Stomach (tissue), 9 donors: ENCODE results near the gene CCDC116. TPM values are rescaled to one million over a fixed set of nuclear protein-coding genes. Genes with fewer than 3 reads are reported as not detected.
"Not testable (repeated sequence)": the region's sequence is repeated elsewhere in the genome, so short reads cannot be mapped to it uniquely, and the experiment has no call there.

Experiments
- DNase-seq, 2 donors: peaks; one replicate each; pipeline versions ENCODE4 v3.0.0 to v3.0.0-alpha.2; 2013 to 2019
- H3K27ac ChIP-seq, 5 donors: fragments of 200-600 bp in 4 of 5; sonication (generic) in 4 of 5; one replicate each; pipeline ENCODE4 v1.5.1; 2013 to 2019; ENCODE audit warnings: mild to moderate bottlenecking in 1 of 5, moderate library complexity in 1 of 5
- H3K27me3 ChIP-seq, 3 donors: fragments of 200-600 bp; sonication (generic); one replicate each; pipeline ENCODE4 v1.5.1; 2017 to 2019; ENCODE audit warnings: mixed run types in 1 of 3
- H3K36me3 ChIP-seq, 4 donors: fragments of 200-600 bp; sonication (generic); 1 replicate in 3 of 4; 2 replicates in 1 of 4; pipeline ENCODE4 v1.5.1; 2016 to 2019
- H3K4me1 ChIP-seq, 4 donors: fragments of 200-600 bp; sonication (generic); one replicate each; pipeline ENCODE4 v1.5.1; 2016 to 2019
- H3K4me3 ChIP-seq, 4 donors: fragments of 200-600 bp; sonication (generic) in 3 of 4; one replicate each; pipeline ENCODE4 v1.5.1; 2016 to 2019; ENCODE audit warnings: mild to moderate bottlenecking in 1 of 4
- H3K9me3 ChIP-seq, 4 donors: fragments of 200-600 bp; sonication (generic); one replicate each; pipeline ENCODE4 v1.5.1; 2016 to 2019
- EP300 ChIP-seq: sonication (generic); formaldehyde crosslinking; IDR thresholded peaks from one replicate; pipeline ENCODE4 v1.6.1; 2017; ENCODE audit warnings: antibody characterized with exemption
- POLR2A ChIP-seq, 4 donors: fragments of 450-650 bp; IDR thresholded peaks; one replicate each; pipeline ENCODE4 v1.6.1; 2016; ENCODE audit warnings: antibody characterized with exemption in 4 of 4, control low read depth in 2 of 4, mild to moderate bottlenecking in 1 of 4, moderate library complexity in 1 of 4
- POLR2AphosphoS5 ChIP-seq, 3 donors: sonication (generic); formaldehyde crosslinking; IDR thresholded peaks; one replicate each; pipeline ENCODE4 v1.6.1; 2016; ENCODE audit warnings: antibody characterized with exemption in 3 of 3
- WGBS, 5 donors: extraction: QIAGEN DNeasy Blood & Tissue Kit in 3 of 5; methylation state at CpG; one replicate each; pipeline versions ENCODE4 v1.1.5 to v1.1.7; 2013 to 2018; 5-methylcytosine and 5-hydroxymethylcytosine counted together
- intact Hi-C: fragments of 100-400 bp; cut with DNase I; formaldehyde crosslinking; loops from one replicate; pipeline ENCODE4 v1.15.1; 2023; ENCODE audit warnings: low total_unique reads
- polyA plus RNA-seq, 3 donors: library from polyadenylated mRNA; stranded (reverse); fragments of 200-250 nt; gene quantifications; one replicate each; pipeline ENCODE4 v1.2.3, GENCODE V29; 2013
- total RNA-seq, 5 donors: library from RNA; depleted of rRNA; stranded (reverse); fragments of >200 nt; gene quantifications; one replicate each; pipeline versions ENCODE4 v1.1.0 to v1.2.3, GENCODE V29; 2014 to 2016
- TF ChIP-seq, protein P1 (sequence below), 7 experiments: fragments of 450-650 bp in 4 of 7; fragments of 200-600 bp in 3 of 7; sonication (generic) in 3 of 7; IDR thresholded peaks; one replicate each; pipeline ENCODE4 v1.5.1; 2016 to 2019; ENCODE audit warnings: antibody characterized with exemption in 7 of 7, control low read depth in 2 of 7, mild to moderate bottlenecking in 1 of 7
- donor health status: healthy with polysubstance abuse.
- donor health status: Bipolar disorder and iron deficiency.
- donor health status: healthy.

CCDC116 gene
- total and polyA plus RNA-seq, 8 donors = 0.25 to 0.48 TPM; not detected in 6

DNA sequence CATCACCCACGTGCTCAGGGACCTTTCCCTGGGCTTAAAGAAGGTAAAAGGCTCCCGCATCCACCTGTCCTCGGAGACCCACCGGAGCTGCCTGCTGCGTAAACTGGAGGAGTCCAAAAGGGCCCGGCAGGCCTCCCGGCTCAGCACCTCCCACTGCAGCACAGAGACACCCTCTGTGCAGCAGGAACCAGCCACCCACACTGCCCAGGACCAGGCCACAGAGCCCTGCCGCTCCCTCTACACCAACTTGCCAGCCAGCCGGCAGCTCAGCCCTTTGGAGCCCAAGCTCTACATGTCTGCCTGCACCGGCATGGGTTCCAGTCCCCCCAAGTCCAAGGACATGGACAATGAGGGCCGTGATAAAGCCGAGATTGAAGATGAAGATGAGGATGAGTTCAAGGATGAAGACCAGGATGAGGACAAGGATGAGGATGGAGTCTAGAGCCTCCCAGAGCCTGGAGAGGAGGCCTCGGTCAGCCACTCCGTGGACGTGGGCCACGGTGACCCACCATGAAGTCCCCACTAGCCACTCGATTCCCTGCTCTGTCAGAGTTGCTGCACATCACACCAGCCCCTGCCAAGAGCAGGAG, 4.2 kb downstream of the CCDC116 start:
- TF ChIP-seq POLR2A (IDR thresholded peaks at IDR 0.05) = no peak
- TF ChIP-seq POLR2AphosphoS5 (IDR thresholded peaks at IDR 0.05) = no peak
- TF ChIP-seq, protein P1, sequence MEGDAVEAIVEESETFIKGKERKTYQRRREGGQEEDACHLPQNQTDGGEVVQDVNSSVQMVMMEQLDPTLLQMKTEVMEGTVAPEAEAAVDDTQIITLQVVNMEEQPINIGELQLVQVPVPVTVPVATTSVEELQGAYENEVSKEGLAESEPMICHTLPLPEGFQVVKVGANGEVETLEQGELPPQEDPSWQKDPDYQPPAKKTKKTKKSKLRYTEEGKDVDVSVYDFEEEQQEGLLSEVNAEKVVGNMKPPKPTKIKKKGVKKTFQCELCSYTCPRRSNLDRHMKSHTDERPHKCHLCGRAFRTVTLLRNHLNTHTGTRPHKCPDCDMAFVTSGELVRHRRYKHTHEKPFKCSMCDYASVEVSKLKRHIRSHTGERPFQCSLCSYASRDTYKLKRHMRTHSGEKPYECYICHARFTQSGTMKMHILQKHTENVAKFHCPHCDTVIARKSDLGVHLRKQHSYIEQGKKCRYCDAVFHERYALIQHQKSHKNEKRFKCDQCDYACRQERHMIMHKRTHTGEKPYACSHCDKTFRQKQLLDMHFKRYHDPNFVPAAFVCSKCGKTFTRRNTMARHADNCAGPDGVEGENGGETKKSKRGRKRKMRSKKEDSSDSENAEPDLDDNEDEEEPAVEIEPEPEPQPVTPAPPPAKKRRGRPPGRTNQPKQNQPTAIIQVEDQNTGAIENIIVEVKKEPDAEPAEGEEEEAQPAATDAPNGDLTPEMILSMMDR (IDR thresholded peaks at IDR 0.05) = no peak
- no peak for TF ChIP-seq EP300
- 88 to 95% (median 93%) methylated on average over 13 to 17 of the region's 17 CpGs for WGBS, 5 donors
- no peak for DNase-seq
- Histone ChIP-seq H3K9me3 (no peaks in the 10 kb centered on the region), H3K4me1 (peaks cover 6 to 10% (median 8%) of the 10 kb centered on the region in 4 donors), H3K27ac (no peak overlapping the region), H3K4me3 (no peak overlapping the region), H3K36me3 (no peaks in the 10 kb centered on the region), H3K27me3 (no peaks in the 10 kb centered on the region)
- intact Hi-C loops = no loop called here

DNA sequence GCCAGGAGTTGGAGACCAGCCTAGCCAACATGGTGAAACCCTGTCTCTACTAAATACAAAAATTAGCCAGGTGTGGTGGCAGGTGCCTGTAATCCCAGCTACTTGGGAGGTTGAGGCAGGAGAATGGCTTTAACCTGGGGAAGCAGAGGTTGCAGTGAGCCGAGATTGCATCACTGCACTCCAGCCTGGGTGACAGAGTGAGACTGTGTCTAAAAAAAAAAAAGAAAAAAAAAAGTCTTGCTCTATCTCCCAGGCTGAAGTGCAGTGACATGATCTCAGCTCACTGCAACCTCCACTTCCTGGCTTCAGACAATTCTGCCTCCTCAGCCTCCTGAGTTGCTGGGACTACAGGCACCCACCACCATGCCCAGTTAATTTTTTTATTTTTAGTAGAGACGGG, 4.9 kb downstream of the CCDC116 start:
- 82 to 96% (median 87%) methylated on average over 2 of the region's 2 CpGs for WGBS, 5 donors
- H3K4me1 ChIP-seq = peaks cover 6 to 13% (median 11%) of the 10 kb centered on the region in 4 donors

DNA sequence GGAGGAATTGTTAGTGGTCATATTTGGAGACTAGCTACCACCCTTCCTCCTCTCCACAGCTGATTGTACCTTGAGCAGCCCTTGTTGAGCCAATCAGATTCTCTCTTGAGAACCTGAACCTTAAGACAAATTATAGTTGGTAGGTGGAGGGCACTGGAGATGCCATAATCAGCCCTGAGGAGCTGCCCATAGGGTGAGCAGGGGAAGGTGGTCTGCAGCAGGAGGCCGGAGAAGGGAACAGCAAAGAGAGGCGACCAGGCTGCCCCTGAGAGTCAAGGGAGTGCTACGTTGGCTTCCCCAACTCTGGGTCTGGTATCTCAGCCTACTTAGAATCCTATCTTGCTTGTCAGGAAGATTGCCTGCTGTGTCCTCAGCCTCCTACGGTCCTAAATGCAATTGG, 6.8 kb downstream of the CCDC116 start:
- no peak overlapping the region for H3K4me3 ChIP-seq
- H3K4me1 ChIP-seq = peaks cover 21 to 30% (median 24%) of the 10 kb centered on the region in 4 donors
- no peak for DNase-seq
- H3K27me3 ChIP-seq = no peaks in the 10 kb centered on the region
- TF ChIP-seq EP300 = no peak
- no peak for TF ChIP-seq POLR2A (IDR thresholded peaks at IDR 0.05)
- no peak for TF ChIP-seq POLR2AphosphoS5 (IDR thresholded peaks at IDR 0.05)
- TF ChIP-seq, protein P1 (IDR thresholded peaks at IDR 0.05) = no peak
- no peak overlapping the region for H3K27ac ChIP-seq
- WGBS, 5 donors = 83 to 90% (median 87%) methylated on average over 4 of the region's 4 CpGs
- intact Hi-C loops = no loop called here
- no peaks in the 10 kb centered on the region for H3K9me3 ChIP-seq
- H3K36me3 ChIP-seq = peaks cover 0 to 7% (median 3%) of the 10 kb centered on the region in 4 donors

More for the DNA sequence above, 4.9 kb downstream of the CCDC116 start:
- H3K4me3 ChIP-seq, H3K27me3 ChIP-seq, intact Hi-C loops, DNase-seq, H3K27ac ChIP-seq, H3K36me3 ChIP-seq, H3K9me3 ChIP-seq: not testable (repeated sequence)

DNA sequence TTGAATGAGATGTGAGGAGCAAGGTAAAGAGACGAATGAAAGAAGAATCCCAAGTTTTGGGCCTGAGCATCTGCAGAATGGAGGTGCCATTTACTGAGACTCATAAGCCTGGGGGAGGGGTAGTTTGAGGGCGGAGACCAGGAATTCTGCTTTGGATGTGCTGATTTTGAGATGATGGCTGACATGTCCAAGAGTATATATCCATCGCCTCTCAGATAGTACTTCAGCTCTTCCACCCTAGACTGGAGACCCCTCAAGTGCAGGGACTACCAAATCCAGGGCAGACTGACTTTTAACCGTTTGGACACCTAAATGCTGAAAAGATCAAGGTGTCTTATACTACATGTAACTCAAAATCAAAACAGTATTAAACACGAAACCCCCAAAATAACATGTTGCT, 8.2 kb downstream of the CCDC116 start:
- intact Hi-C loops = no loop called here

More for the DNA sequence above, 8.2 kb downstream of the CCDC116 start:
- 84 to 92% (median 87%) methylated on average over 5 of the region's 5 CpGs for WGBS, 5 donors
- no peak overlapping the region for H3K4me3 ChIP-seq
- no peak overlapping the region for H3K27ac ChIP-seq
- TF ChIP-seq POLR2AphosphoS5 (IDR thresholded peaks at IDR 0.05) (no peak), POLR2A (IDR thresholded peaks at IDR 0.05) (no peak), EP300 (no peak)
- TF ChIP-seq, protein P1 (IDR thresholded peaks at IDR 0.05) = no peak
- H3K4me1 ChIP-seq = peaks cover 21 to 30% (median 24%) of the 10 kb centered on the region in 4 donors
- H3K36me3 ChIP-seq = peaks cover 8 to 18% (median 13%) of the 10 kb centered on the region in 4 donors
- no peak for DNase-seq
- no peaks in the 10 kb centered on the region for H3K9me3 ChIP-seq
- no peaks in the 10 kb centered on the region for H3K27me3 ChIP-seq
